MM.1S (cell line): Measurements from ENCODE around the gene FUT7.

Source experiments
- DNase-seq: peaks from one replicate; pipeline ENCODE4 v3.0.0-alpha.2; 2015
- H2AFZ ChIP-seq: fragments of 300-600 bp; sonication (generic); 2 replicates; pipeline ENCODE4 v1.6.0; 2016; ENCODE audit warnings: antibody characterized with exemption, low read length
- H3F3A ChIP-seq: fragments of 300-600 bp; sonication (generic); 2 replicates; pipeline ENCODE4 v1.6.1; 2016; ENCODE audit warnings: mild to moderate bottlenecking, antibody characterized with exemption, low read length, moderate library complexity, mixed read lengths; ENCODE audit not compliant: insufficient read depth
- H3K27ac ChIP-seq: fragments of 300-600 bp; sonication (generic); 2 replicates; pipeline ENCODE4 v1.5.1; 2016; ENCODE audit warnings: mild to moderate bottlenecking, low read length
- H3K27me3 ChIP-seq: fragments of 300-600 bp; sonication (generic); replicated peaks from 2 replicates; pipeline ENCODE4 v1.6.0; 2016; ENCODE audit warnings: low read length; ENCODE audit not compliant: insufficient read depth
- H3K36me3 ChIP-seq: fragments of 300-600 bp; sonication (generic); replicated peaks from 2 replicates; pipeline ENCODE4 v1.6.1; 2016; ENCODE audit warnings: mild to moderate bottlenecking, low read length, mixed read lengths; ENCODE audit not compliant: insufficient read depth
- H3K4me1 ChIP-seq: fragments of 300-600 bp; sonication (generic); 2 replicates; pipeline ENCODE4 v1.6.1; 2016; ENCODE audit warnings: low read length, mixed read lengths
- H3K4me2 ChIP-seq: fragments of 300-600 bp; sonication (generic); 2 replicates; pipeline ENCODE4 v1.6.0; 2016; ENCODE audit warnings: low read depth, low read length
- H3K4me3 ChIP-seq: fragments of 300-600 bp; sonication (generic); 2 replicates; pipeline ENCODE4 v1.5.1; 2016; ENCODE audit warnings: low read length, mixed read lengths
- H3K79me2 ChIP-seq: fragments of 300-600 bp; sonication (generic); 2 replicates; pipeline ENCODE4 v1.6.1; 2016; ENCODE audit warnings: mixed run types, low read length, mixed read lengths
- H3K9ac ChIP-seq: fragments of 300-600 bp; sonication (generic); 2 replicates; pipeline ENCODE4 v1.6.1; 2016; ENCODE audit warnings: low read length, mixed read lengths
- H3K9me2 ChIP-seq: fragments of 300-600 bp; sonication (generic); replicated peaks from 2 replicates; pipeline ENCODE4 v1.6.1; 2016; ENCODE audit warnings: mild to moderate bottlenecking, low read length, mixed read lengths; ENCODE audit not compliant: insufficient read depth
- H3K9me3 ChIP-seq: fragments of 300-600 bp; sonication (generic); replicated peaks from 2 replicates; pipeline ENCODE4 v1.6.1; 2016; ENCODE audit warnings: mild to moderate bottlenecking, low read length, mixed read lengths; ENCODE audit not compliant: insufficient read depth
- H4K20me1 ChIP-seq: fragments of 300-600 bp; sonication (generic); 2 replicates; pipeline ENCODE4 v1.6.1; 2016; ENCODE audit warnings: mild to moderate bottlenecking, low read length, moderate library complexity, mixed read lengths; ENCODE audit not compliant: insufficient read depth
- CTCF ChIP-seq: fragments of 300-600 bp; sonication (generic); IDR thresholded peaks from 2 replicates; pipeline ENCODE4 v1.5.1; 2016; ENCODE audit warnings: antibody characterized with exemption, low read length, mixed read lengths
- EZH2 ChIP-seq: fragments of 300-600 bp; sonication (generic); optimal IDR thresholded peaks from 2 replicates; pipeline ENCODE3; 2017; ENCODE audit warnings: low read depth, mild to moderate bottlenecking, antibody characterized with exemption, low read length, mixed read lengths
- EZH2phosphoT487 ChIP-seq: fragments of 300-600 bp; sonication (generic); IDR thresholded peaks from 2 replicates; pipeline ENCODE4 v1.6.1; 2018; ENCODE audit warnings: antibody characterized with exemption, low read length

FUT7 gene

GRCh38 chr9:137076636-137077009 is 44.7 kb upstream of the FUT7 start:
- H3K36me3 ChIP-seq: peaks cover 3% of the 10 kb centered on the region; the same call in 1 of the 2 replicates
- H3K79me2 ChIP-seq: peaks cover 24% of the 10 kb centered on the region
- TF ChIP-seq EZH2phosphoT487: no peak
- no peak for TF ChIP-seq CTCF
- TF ChIP-seq EZH2: no peak
- no peaks in the 10 kb centered on the region for H4K20me1 ChIP-seq
- H3K9me2 ChIP-seq: no peaks in the 10 kb centered on the region
- H3K9me3 ChIP-seq: no peaks in the 10 kb centered on the region
- peak overlapping the region; percentile 53 for H3K4me3 ChIP-seq
- peaks cover 4% of the 10 kb centered on the region; the same call in 1 of the 2 replicates for H3F3A ChIP-seq
- H3K4me2 ChIP-seq: peak overlapping the region; percentile 79
- no peak overlapping the region for H3K27ac ChIP-seq
- H3K9ac ChIP-seq: peak overlapping the region; percentile 22; the same call in 1 of the 2 replicates
- H2AFZ ChIP-seq: peak overlapping the region; percentile 81
- no peaks in the 10 kb centered on the region for H3K27me3 ChIP-seq
- no peak for DNase-seq
- H3K4me1 ChIP-seq: 0 out of 2 replicates have a peak, but pooled peaks cover 5% of the 10 kb centered on the region

- Histone ChIP-seq H2AFZ (no peak overlapping the region), H3K27ac (no peak overlapping the region), H3K4me2 (no peak overlapping the region), H4K20me1 (no peaks in the 10 kb centered on the region), H3K79me2 (peaks cover 24% of the 10 kb centered on the region), H3K9ac (no peak overlapping the region), H3K36me3 (peaks cover 3% of the 10 kb centered on the region; the same call in 1 of the 2 replicates), H3K4me1 (peaks cover 12% of the 10 kb centered on the region; the same call in 1 of the 2 replicates), H3K4me3 (no peak overlapping the region), H3K9me2 (no peaks in the 10 kb centered on the region), H3F3A (peaks cover 4% of the 10 kb centered on the region; the same call in 1 of the 2 replicates), H3K27me3 (no peaks in the 10 kb centered on the region), H3K9me3 (no peaks in the 10 kb centered on the region)
- no peak for DNase-seq
- TF ChIP-seq EZH2phosphoT487 (no peak), EZH2 (no peak), CTCF (no peak)
These were observed 43.4 kb upstream of the FUT7 start for GRCh38 chr9:137075275-137075775.

- H3K9me2 ChIP-seq: no peaks in the 10 kb centered on the region
These were observed 42.9 kb upstream of the FUT7 start for GRCh38 chr9:137074657-137075274.

More at GRCh38 chr9:137074657-137075274, 42.9 kb upstream of the FUT7 start:
- Histone ChIP-seq H3K9me3 (no peaks in the 10 kb centered on the region), H3K36me3 (peaks cover 2% of the 10 kb centered on the region; the same call in 1 of the 2 replicates), H3K27me3 (no peaks in the 10 kb centered on the region), H3K27ac (no peak overlapping the region), H3F3A (peaks cover 4% of the 10 kb centered on the region; the same call in 1 of the 2 replicates), H3K9ac (no peak overlapping the region), H3K4me1 (peaks cover 12% of the 10 kb centered on the region; the same call in 1 of the 2 replicates), H3K4me2 (no peak overlapping the region), H4K20me1 (no peaks in the 10 kb centered on the region), H3K4me3 (no peak overlapping the region), H2AFZ (no peak overlapping the region), H3K79me2 (peaks cover 21% of the 10 kb centered on the region)
- no peak for TF ChIP-seq EZH2phosphoT487
- TF ChIP-seq EZH2: no peak
- no peak for TF ChIP-seq CTCF
- DNase-seq: no peak
